HL-60 (cell line): ENCODE measurements around the gene TMEM156.

ENCODE experiments used
- DNase-seq, 2 experiments: peaks; one replicate each; pipeline ENCODE4 v3.0.0-alpha.2; 2010 to 2020; ENCODE audit warnings: low read depth in 1 of 2, low spot score in 1 of 2
- H3K27ac ChIP-seq: fragments of 250-450 bp; sonication (Bioruptor Pico); replicated peaks from 2 replicates; pipeline ENCODE4 v1.5.1; 2020; ENCODE audit warnings: mild to moderate bottlenecking, moderate library complexity
- H3K27me3 ChIP-seq: fragments of 250-450 bp; sonication (Bioruptor Pico); 2 replicates; pipeline ENCODE4 v1.5.1; 2021; ENCODE audit warnings: mild to moderate bottlenecking, moderate library complexity; ENCODE audit not compliant: insufficient read depth, poor library complexity, severe bottlenecking
- H3K4me3 ChIP-seq: replicated peaks from 2 replicates; pipeline ENCODE4 v1.5.1; 2011; ENCODE audit warnings: mild to moderate bottlenecking, control low read depth, low read length; ENCODE audit not compliant: insufficient read depth
- GABPA ChIP-seq: IDR thresholded peaks from 2 replicates; pipeline ENCODE4 v1.6.1; 2012; ENCODE audit warnings: low read depth
- POLR2AphosphoS5 ChIP-seq: IDR thresholded peaks from 2 replicates; pipeline ENCODE4 v1.6.1; 2012; ENCODE audit warnings: low read depth
- SPI1 ChIP-seq: IDR thresholded peaks from 2 replicates; pipeline ENCODE4 v1.6.1; 2012; ENCODE audit warnings: low read depth, mild to moderate bottlenecking, borderline replicate concordance
- TF ChIP-seq, protein P1 (sequence below): IDR thresholded peaks from 2 replicates; pipeline ENCODE4 v1.6.1; 2012; ENCODE audit warnings: low read depth; ENCODE audit not compliant: insufficient replicate concordance
- TF ChIP-seq, protein P2 (sequence below): IDR thresholded peaks from one replicate; pipeline ENCODE4 v1.5.1; 2011; ENCODE audit warnings: low read length, control low read depth, inconsistent platforms; ENCODE audit not compliant: insufficient read depth

Gene TMEM156

DNA sequence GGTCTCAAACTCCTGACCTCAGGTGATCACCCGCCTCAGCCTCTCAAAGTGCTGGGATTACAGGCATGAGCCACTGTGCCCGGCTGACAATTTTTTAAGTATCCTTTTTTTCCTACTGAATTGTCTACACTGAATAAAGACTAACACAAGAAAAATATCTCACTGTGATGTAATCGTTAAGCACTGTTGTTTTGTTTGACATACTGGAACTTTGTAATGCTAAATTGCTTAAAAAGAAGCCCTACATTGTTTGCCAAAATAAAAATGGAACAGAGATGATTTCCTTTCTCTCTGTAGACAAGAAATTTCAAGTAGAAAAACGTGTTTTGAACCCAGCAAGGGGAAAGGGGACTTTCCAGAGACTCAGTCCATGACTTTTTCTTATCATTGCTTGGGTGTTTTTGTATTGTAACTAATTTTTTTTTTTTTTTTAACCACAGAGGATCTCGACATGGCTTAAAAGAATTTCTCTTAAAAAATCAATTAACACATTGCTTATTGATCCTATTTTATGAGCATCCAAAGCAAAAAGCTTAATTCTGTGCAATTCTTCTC is 74.9 kb downstream of the TMEM156 start:
- no peak for DNase-seq
- no peak overlapping the region for H3K27ac ChIP-seq
- no peaks in the 10 kb centered on the region for H3K27me3 ChIP-seq
- H3K4me3 ChIP-seq, result no peak overlapping the region
- TF ChIP-seq, protein P1, sequence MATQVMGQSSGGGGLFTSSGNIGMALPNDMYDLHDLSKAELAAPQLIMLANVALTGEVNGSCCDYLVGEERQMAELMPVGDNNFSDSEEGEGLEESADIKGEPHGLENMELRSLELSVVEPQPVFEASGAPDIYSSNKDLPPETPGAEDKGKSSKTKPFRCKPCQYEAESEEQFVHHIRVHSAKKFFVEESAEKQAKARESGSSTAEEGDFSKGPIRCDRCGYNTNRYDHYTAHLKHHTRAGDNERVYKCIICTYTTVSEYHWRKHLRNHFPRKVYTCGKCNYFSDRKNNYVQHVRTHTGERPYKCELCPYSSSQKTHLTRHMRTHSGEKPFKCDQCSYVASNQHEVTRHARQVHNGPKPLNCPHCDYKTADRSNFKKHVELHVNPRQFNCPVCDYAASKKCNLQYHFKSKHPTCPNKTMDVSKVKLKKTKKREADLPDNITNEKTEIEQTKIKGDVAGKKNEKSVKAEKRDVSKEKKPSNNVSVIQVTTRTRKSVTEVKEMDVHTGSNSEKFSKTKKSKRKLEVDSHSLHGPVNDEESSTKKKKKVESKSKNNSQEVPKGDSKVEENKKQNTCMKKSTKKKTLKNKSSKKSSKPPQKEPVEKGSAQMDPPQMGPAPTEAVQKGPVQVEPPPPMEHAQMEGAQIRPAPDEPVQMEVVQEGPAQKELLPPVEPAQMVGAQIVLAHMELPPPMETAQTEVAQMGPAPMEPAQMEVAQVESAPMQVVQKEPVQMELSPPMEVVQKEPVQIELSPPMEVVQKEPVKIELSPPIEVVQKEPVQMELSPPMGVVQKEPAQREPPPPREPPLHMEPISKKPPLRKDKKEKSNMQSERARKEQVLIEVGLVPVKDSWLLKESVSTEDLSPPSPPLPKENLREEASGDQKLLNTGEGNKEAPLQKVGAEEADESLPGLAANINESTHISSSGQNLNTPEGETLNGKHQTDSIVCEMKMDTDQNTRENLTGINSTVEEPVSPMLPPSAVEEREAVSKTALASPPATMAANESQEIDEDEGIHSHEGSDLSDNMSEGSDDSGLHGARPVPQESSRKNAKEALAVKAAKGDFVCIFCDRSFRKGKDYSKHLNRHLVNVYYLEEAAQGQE, result no peak
- TF ChIP-seq GABPA, result no peak
- TF ChIP-seq SPI1, result no peak
- TF ChIP-seq POLR2AphosphoS5, result no peak
- TF ChIP-seq, protein P2, sequence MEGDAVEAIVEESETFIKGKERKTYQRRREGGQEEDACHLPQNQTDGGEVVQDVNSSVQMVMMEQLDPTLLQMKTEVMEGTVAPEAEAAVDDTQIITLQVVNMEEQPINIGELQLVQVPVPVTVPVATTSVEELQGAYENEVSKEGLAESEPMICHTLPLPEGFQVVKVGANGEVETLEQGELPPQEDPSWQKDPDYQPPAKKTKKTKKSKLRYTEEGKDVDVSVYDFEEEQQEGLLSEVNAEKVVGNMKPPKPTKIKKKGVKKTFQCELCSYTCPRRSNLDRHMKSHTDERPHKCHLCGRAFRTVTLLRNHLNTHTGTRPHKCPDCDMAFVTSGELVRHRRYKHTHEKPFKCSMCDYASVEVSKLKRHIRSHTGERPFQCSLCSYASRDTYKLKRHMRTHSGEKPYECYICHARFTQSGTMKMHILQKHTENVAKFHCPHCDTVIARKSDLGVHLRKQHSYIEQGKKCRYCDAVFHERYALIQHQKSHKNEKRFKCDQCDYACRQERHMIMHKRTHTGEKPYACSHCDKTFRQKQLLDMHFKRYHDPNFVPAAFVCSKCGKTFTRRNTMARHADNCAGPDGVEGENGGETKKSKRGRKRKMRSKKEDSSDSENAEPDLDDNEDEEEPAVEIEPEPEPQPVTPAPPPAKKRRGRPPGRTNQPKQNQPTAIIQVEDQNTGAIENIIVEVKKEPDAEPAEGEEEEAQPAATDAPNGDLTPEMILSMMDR, result no peak

DNA sequence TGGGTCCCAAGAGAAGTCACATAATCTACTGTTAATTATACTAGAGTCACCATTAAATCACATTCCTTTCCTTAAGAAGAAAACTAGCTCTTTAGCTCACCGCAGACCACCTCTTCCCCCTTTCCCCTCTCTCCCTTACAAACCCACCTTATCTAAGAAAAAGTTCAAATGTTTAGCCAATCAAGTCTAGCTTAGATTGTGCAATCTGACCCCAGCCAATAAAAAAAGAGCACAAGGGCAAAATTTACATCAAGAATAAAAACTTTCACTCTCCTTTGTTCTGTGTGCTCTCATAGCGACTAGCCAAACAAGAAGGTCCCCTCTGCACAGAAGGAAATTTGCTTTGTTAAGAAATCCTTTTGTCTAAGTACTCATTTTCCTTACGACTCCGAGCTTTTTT is 76.3 kb downstream of the TMEM156 start:
- no peak for TF ChIP-seq SPI1
- TF ChIP-seq, protein P2, result no peak
- TF ChIP-seq, protein P1, result no peak
- no peak for TF ChIP-seq GABPA
- TF ChIP-seq POLR2AphosphoS5, result no peak
- no peak overlapping the region for H3K4me3 ChIP-seq
- DNase-seq, result no peak
- H3K27ac ChIP-seq, result no peak overlapping the region
- H3K27me3 ChIP-seq, result no peaks in the 10 kb centered on the region

DNA sequence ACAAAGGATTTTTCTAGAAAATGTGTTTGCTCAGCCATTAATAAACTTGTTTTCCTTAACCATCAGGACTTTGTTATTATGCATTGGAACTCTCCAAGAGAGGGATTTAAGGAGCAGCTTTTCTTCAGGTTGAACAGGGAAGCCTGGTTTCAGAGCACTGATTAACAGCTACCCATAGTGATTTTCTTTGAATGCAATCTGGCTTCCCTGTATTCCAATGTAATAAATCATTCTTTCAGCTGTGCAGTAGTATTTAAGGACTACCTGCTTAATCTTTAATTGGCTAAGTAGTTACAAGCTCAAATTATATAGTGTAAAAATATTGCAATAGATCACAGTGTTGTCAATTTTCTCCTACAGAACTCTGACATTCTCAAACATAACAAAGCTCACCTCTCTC is 77.5 kb downstream of the TMEM156 start:
- Histone ChIP-seq H3K27me3 (no peaks in the 10 kb centered on the region), H3K27ac (no peak overlapping the region), H3K4me3 (no peak overlapping the region)
- TF ChIP-seq, protein P1, result no peak
- TF ChIP-seq GABPA, result no peak
- no peak for TF ChIP-seq SPI1
- TF ChIP-seq, protein P2, result no peak
- no peak for TF ChIP-seq POLR2AphosphoS5
- DNase-seq, result no peak
